Pancreas (tissue), 10 donors: ENCODE measurements around the gene MAP3K12. TPM values are rescaled to one million over a fixed set of nuclear protein-coding genes. Genes with fewer than 3 reads are reported as not detected.

ENCODE experiments used
- ATAC-seq, 4 donors: fragments of 200-7000 bp; cut with Tn5 transposase; one replicate each; pipeline versions ENCODE4 v1.8.0 to v1.9.1; 2020; ENCODE audit warnings: mild to moderate bottlenecking in 4 of 4, moderate library complexity in 4 of 4
- DNase-seq, 6 donors: peaks; one replicate each; pipeline ENCODE4 v3.0.0-alpha.2; 2020
- FAIRE-seq: peaks from 2 replicates; lab custom pipeline; 2012; peaks lifted over from hg19 to GRCh38; lab: Jason Lieb, UNC
- H3K27ac ChIP-seq, 4 donors: fragments of 200-600 bp; sonication (generic); 1 replicate in 3 of 4; 2 replicates in 1 of 4; pipeline versions ENCODE4 v1.5.0 to v1.8.0; 2020
- H3K27me3 ChIP-seq, 4 donors: fragments of 200-600 bp; one replicate each; pipeline ENCODE4 v1.8.0; 2021
- H3K36me3 ChIP-seq, 3 donors: fragments of 200-600 bp; sonication (generic) in 1 of 3; one replicate each; pipeline versions ENCODE4 v1.5.0 to v1.8.0; 2020 to 2021
- H3K4me1 ChIP-seq, 3 donors: fragments of 200-600 bp; one replicate each; pipeline ENCODE4 v1.8.0; 2021
- H3K4me3 ChIP-seq, 4 donors: fragments of 200-600 bp; sonication (generic) in 2 of 4; one replicate each; pipeline versions ENCODE4 v1.5.0 to v1.8.0; 2020 to 2021
- H3K9me3 ChIP-seq, 4 donors: fragments of 200-600 bp; one replicate each; pipeline ENCODE4 v1.8.0; 2021
- WGBS, 2 donors: extraction: QIAGEN DNeasy Blood & Tissue Kit; methylation state at CpG; one replicate each; pipeline ENCODE4 v1.1.7; 2013; 5-methylcytosine and 5-hydroxymethylcytosine counted together
- intact Hi-C, 3 donors: fragments of 100-400 bp; cut with DNase I; formaldehyde crosslinking; loops; one replicate each; pipeline versions ENCODE4 v1.11.1 to v1.14.2; 2022
- polyA plus RNA-seq, 2 donors: library from polyadenylated mRNA; stranded (reverse); fragments of 200-250 nt; gene quantifications; one replicate each; pipeline ENCODE4 v1.2.3, GENCODE V29; 2013
- total RNA-seq, 6 donors: library from RNA; stranded (reverse); fragmentation: NEBNext Ultra II Directional in 4 of 6; extraction: Animal tissue kit (Norgen Biotek cat#: 25700) in 4 of 6; gene quantifications; one replicate each; pipeline versions ENCODE4 v1.2.1 to v1.2.4, GENCODE V29; 2021 to 2023
- TF ChIP-seq, protein P1 (sequence below), 4 donors: fragments of 200-600 bp; sonication (generic) in 3 of 4; IDR thresholded peaks; one replicate each; pipeline versions ENCODE4 v1.5.0 to v1.8.0; 2021; ENCODE audit warnings: antibody characterized with exemption in 4 of 4
- donor health status: healthy with polysubstance abuse.
- donor health status: DM: no; HTN: no; CAD: no; lungs with moderate emphysema.
- donor health status: DM: no; HTN: no; CAD: no.
- donor health status: control.
- donor health status: control.
- donor health status: Bipolar disorder and iron deficiency.
- donor health status: DM: yes; HTN: yes; CAD: no.
- donor health status: DM: no; HTN: no; CAD: no.
- donor health status: DM: no; HTN: no; CAD: no.
- donor health status: DM: yes; HTN: yes; CAD: no.

Gene MAP3K12
- total and polyA plus RNA-seq, 8 donors = 2.3 to 24.9 (median 4.7) TPM

DNA sequence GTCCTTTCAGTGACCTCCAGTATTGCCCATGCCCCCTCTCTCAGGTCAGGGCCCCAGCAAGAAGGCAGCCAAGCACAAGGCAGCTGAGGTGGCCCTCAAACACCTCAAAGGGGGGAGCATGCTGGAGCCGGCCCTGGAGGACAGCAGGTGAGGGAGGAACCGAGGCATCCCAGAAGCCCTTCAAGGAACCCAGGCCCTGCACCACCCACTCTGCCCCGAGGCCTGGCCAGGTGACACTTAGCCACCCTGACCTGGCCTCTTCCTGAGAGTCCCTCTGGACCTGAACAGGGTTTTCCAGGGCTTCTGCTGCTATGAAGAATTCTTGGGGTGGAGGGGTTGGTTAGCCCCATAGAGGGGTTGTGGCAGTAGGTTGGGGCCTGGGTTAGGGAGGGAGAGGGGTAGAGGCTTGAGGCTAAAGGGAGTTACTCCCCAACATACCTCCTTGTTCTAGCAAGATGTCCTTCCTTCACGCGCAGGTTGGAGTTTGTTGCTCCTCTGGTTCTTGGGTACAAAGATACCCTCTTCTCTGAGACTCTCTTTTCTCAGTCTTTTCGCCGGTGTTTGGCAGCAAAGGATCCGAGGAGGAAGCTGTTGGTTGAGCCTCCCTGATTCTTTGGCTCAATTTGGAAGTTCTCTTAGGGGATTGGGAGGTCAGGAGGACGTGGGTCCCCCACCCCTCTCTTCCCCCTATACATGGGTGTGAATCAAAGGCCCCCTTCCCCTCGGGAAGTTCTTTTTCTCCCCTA is 3.9 kb upstream of the MAP3K12 start:
- peaks cover 0 to 17% (median 7%) of the 10 kb centered on the region in 3 donors for H3K4me1 ChIP-seq
- WGBS, 2 donors = 69 to 75% methylated on average over 10 of the region's 10 CpGs
- FAIRE-seq (no peak), DNase-seq (peak in 1 of 6 donors; percentile 14), ATAC-seq (no peak)
- TF ChIP-seq, protein P1, sequence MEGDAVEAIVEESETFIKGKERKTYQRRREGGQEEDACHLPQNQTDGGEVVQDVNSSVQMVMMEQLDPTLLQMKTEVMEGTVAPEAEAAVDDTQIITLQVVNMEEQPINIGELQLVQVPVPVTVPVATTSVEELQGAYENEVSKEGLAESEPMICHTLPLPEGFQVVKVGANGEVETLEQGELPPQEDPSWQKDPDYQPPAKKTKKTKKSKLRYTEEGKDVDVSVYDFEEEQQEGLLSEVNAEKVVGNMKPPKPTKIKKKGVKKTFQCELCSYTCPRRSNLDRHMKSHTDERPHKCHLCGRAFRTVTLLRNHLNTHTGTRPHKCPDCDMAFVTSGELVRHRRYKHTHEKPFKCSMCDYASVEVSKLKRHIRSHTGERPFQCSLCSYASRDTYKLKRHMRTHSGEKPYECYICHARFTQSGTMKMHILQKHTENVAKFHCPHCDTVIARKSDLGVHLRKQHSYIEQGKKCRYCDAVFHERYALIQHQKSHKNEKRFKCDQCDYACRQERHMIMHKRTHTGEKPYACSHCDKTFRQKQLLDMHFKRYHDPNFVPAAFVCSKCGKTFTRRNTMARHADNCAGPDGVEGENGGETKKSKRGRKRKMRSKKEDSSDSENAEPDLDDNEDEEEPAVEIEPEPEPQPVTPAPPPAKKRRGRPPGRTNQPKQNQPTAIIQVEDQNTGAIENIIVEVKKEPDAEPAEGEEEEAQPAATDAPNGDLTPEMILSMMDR (IDR thresholded peaks at IDR 0.05) = no peak
- peaks cover 0 to 12% (median 0%) of the 10 kb centered on the region in 3 donors for H3K36me3 ChIP-seq
- H3K27me3 ChIP-seq = no peaks in the 10 kb centered on the region
- intact Hi-C loops = no loop called here
- H3K27ac ChIP-seq = peak overlapping the region in 2 of 4 donors; percentile 50 to 51
- no peak overlapping the region for H3K4me3 ChIP-seq
- H3K9me3 ChIP-seq = no peaks in the 10 kb centered on the region

DNA sequence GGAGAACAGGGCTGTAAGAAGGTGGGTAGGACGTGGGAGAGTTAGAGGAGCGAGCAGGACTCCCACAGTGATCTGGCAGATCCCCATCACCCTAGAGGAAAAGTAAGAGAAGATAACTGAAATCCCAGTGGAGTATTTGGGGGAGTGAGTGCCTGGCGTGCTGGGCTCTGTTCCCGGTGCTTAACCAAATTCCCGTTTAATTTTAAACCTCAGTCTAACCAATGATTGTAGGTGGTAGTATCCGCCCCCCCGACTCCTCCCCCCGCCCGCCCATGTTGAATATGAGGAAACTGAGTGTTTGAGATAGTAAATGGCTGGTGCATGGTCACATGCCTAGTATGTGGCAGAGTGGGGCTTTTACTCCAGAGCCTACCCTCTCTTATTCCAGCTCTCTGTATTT is 3.1 kb upstream of the MAP3K12 start:
- peaks cover 0 to 17% (median 7%) of the 10 kb centered on the region in 3 donors for H3K4me1 ChIP-seq
- DNase-seq (peak in 1 of 6 donors; percentile 26), FAIRE-seq (no peak)

DNA sequence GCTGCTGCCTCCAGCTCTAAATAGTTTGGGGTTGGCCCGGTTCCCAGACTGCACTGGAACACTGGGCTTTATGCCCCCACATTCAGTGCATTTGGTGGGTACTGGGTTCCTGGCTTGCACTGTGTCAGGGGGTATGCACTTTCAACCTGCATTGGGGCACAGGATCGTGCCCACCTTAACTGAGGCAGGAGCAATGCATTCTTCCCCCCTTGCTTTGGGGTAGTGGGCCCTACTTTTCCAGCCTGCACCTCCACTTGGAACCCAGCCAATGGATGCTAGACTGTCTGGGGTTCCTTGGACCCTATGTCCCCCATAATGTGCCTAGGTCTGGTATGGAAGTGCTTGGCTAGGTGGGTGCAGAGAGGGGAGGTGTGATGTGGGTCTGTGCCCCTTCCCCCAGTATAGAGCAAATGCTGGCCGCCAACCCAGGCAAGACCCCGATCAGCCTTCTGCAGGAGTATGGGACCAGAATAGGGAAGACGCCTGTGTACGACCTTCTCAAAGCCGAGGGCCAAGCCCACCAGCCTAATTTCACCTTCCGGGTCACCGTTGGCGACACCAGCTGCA is 2.4 kb upstream of the MAP3K12 start:
- no peaks in the 10 kb centered on the region for H3K27me3 ChIP-seq
- H3K9me3 ChIP-seq = no peaks in the 10 kb centered on the region
- peak overlapping the region; percentile 96 to 99 (median 98) for H3K27ac ChIP-seq
- ATAC-seq = no peak
- TF ChIP-seq, protein P1 (IDR thresholded peaks at IDR 0.05) = no peak
- H3K36me3 ChIP-seq = peaks cover 0 to 12% (median 0%) of the 10 kb centered on the region in 3 donors
- peak in 2 of 6 donors; percentile 51 to 72 for DNase-seq
- WGBS, 2 donors = 52 to 66% methylated on average over 10 of the region's 10 CpGs
- intact Hi-C loops = no loop called here
- no peak for FAIRE-seq
- H3K4me3 ChIP-seq = peak overlapping the region; percentile 48 to 80 (median 68)
- H3K4me1 ChIP-seq = peaks cover 0 to 17% (median 7%) of the 10 kb centered on the region in 3 donors

More for the DNA sequence above, 3.1 kb upstream of the MAP3K12 start:
- ATAC-seq = no peak
- Histone ChIP-seq H3K9me3 (no peaks in the 10 kb centered on the region), H3K27ac (peak overlapping the region in 3 of 4 donors; percentile 50 to 99 (median 98)), H3K4me3 (peak overlapping the region in 1 of 4 donors; percentile 80), H3K36me3 (peaks cover 0 to 12% (median 0%) of the 10 kb centered on the region in 3 donors), H3K27me3 (no peaks in the 10 kb centered on the region)
- intact Hi-C loops = no loop called here
- 43 to 55% methylated on average over 9 of the region's 9 CpGs for WGBS, 2 donors
- TF ChIP-seq, protein P1 (IDR thresholded peaks at IDR 0.05) = no peak

DNA sequence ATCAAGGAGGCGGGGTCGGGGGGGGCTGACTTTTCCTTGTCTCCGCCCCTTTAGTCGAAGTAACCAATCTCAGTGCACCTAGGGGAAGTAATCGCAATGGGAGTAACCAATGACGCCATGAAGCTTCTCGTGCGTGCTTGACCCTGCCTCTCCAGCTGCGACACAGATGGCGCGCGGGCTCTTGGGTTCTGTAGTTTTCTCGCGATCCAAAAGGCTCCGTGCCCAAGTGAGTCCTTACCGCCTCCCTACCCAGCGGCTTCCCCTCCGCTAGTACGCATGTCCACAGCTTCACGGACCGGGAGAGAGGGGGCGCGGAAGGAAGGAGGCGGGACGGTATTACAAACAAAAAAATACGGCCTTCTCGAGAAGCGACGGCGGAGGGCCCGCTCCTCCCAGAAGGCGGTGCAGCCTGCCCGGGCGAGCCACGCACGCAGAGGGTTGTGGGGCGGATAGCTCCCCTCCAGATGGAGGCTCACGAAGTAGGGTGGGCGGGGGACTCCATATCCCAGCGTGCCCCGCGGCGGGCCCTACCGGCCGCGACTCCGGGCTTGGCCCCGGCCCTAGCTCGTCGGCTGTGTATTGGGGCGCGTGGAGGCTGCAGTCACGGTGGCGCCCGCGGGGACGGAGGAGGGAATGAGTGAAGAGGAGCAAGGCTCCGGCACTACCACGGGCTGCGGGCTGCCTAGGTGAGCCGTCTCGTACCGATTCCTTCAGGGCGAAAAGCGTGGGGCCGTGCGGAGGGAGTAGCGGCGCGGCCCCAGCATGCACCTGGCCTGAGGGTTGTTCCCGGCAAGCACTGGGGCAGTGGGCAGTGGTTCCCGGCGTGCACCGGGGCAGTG is 1.7 kb upstream of the MAP3K12 start, which contains the start of gene TARBP2:
Gene TARBP2 (plus strand): TSS at position 508 of the 839 bp plus-strand sequence. CDS start 126 bp downstream, at position 634.
- Histone ChIP-seq H3K4me3 (peak within 1 kb of the TSS; percentile 48 to 80 (median 68)), H3K27me3 (no peaks in the 10 kb centered on the region), H3K36me3 (peaks cover 0 to 12% (median 0%) of the 10 kb centered on the region in 3 donors), H3K9me3 (no peaks in the 10 kb centered on the region), H3K27ac (peak within 1 kb of the TSS; percentile 96 to 99 (median 98)), H3K4me1 (peaks cover 0 to 19% (median 7%) of the 10 kb centered on the region in 3 donors)
- TF ChIP-seq, protein P1 (IDR thresholded peaks at IDR 0.05) = no peak
- FAIRE-seq = peak; percentile 95
- ATAC-seq = peak; percentile 84 to 91 (median 86)
- DNase-seq = peak; percentile 91 to 98 (median 98)
- intact Hi-C loops = no loop called here
- WGBS, 2 donors = 0 to 1% methylated on average over 59 to 74 of the region's 74 CpGs
